Activated CD4-positive, alpha-beta T cell treated with anti-CD3 and anti-CD28 coated beads, Interleukin-2, amount 10 ng/mL, durations not matched to agents 7 days and 5 days (primary cell): Measurements from ENCODE around the gene FGF1. TPM values are rescaled to one million over a fixed set of nuclear protein-coding genes. Genes with fewer than 3 reads are reported as not detected.

ENCODE experiments used
- CTCF ChIA-PET: fragments of 350-600 bp; sonication (Branson Sonifier 250); formaldehyde crosslinking; loops from one replicate; lab custom pipeline; 2021; ENCODE audit warnings: antibody characterized with exemption; lab: Charles Lee
- POLR2A ChIA-PET: fragments of 350-600 bp; sonication (Branson Sonifier 250); formaldehyde crosslinking; loops from one replicate; lab custom pipeline; 2021; ENCODE audit warnings: antibody characterized with exemption; lab: Charles Lee
- DNase-seq: peaks from one replicate; pipeline ENCODE4 v3.0.0-alpha.2; 2020
- H3K27ac Mint-ChIP-seq: one replicate; pipeline ENCODE4 v1.8.0; 2021; ENCODE audit warnings: mild to moderate bottlenecking, moderate library complexity, mixed read lengths
- H3K27me3 Mint-ChIP-seq: one replicate; pipeline ENCODE4 v1.8.0; 2021; ENCODE audit warnings: mixed read lengths
- H3K36me3 Mint-ChIP-seq: one replicate; pipeline ENCODE4 v1.8.0; 2021; ENCODE audit warnings: low read depth, mixed read lengths
- H3K4me1 Mint-ChIP-seq: one replicate; pipeline ENCODE4 v1.8.0; 2021; ENCODE audit warnings: mixed read lengths
- H3K4me3 Mint-ChIP-seq: one replicate; pipeline ENCODE4 v1.8.0; 2021; ENCODE audit warnings: mild to moderate bottlenecking, moderate library complexity, mixed read lengths
- H3K9me3 Mint-ChIP-seq: one replicate; pipeline ENCODE4 v1.8.0; 2021; ENCODE audit warnings: mixed read lengths
- total RNA-seq, 2 experiments: library from RNA; stranded (reverse); gene quantifications; one replicate each; pipeline ENCODE4 v1.2.3, GENCODE V29; 2021

Gene FGF1
- total RNA-seq, 2 experiments from 2014 or later: not detected

GRCh38 chr5:142627383-142628217, 58.3 kb downstream of the FGF1 start:
- ChIA-PET POLR2A (no interaction called here), CTCF (no interaction called here)
- peaks cover 4% of the 10 kb centered on the region for H3K27me3 Mint-ChIP-seq
- no peak overlapping the region for H3K4me3 Mint-ChIP-seq
- DNase-seq: no peak
- H3K4me1 Mint-ChIP-seq: no peaks in the 10 kb centered on the region
- no peak overlapping the region for H3K27ac Mint-ChIP-seq
- H3K9me3 Mint-ChIP-seq: no peaks in the 10 kb centered on the region
- H3K36me3 Mint-ChIP-seq: no peaks in the 10 kb centered on the region

GRCh38 chr5:142626786-142627185, 59.1 kb downstream of the FGF1 start:
- ChIA-PET POLR2A (no interaction called here), CTCF (interaction anchor here (1.0 to 1.1 kb wide), 2 partner anchors 12 to 86 kb away, joined by 3 to 4 read pairs; no protein-coding TSS in a partner anchor)
- Mint-ChIP-seq H3K4me3 (no peak overlapping the region), H3K36me3 (no peaks in the 10 kb centered on the region), H3K9me3 (no peaks in the 10 kb centered on the region), H3K27ac (no peak overlapping the region), H3K27me3 (peaks cover 4% of the 10 kb centered on the region), H3K4me1 (no peaks in the 10 kb centered on the region)
- no peak for DNase-seq

- Mint-ChIP-seq H3K4me1 (no peaks in the 10 kb centered on the region), H3K36me3 (no peaks in the 10 kb centered on the region)
Measured at GRCh38 chr5:142626099-142626498, 59.8 kb downstream of the FGF1 start.

GRCh38 chr5:142621227-142621626, 64.7 kb downstream of the FGF1 start:
- CTCF ChIA-PET: interaction anchor here (0.5 kb wide), 1 partner anchor 202 kb away, joined by 3 read pairs; no protein-coding TSS in a partner anchor
- Mint-ChIP-seq H3K36me3 (no peaks in the 10 kb centered on the region), H3K27ac (no peak overlapping the region), H3K4me1 (peaks cover 11% of the 10 kb centered on the region), H3K4me3 (no peak overlapping the region), H3K27me3 (peaks cover 7% of the 10 kb centered on the region), H3K9me3 (no peaks in the 10 kb centered on the region)
- DNase-seq: no peak
- POLR2A ChIA-PET: no interaction called here

More at GRCh38 chr5:142626099-142626498, 59.8 kb downstream of the FGF1 start:
- no peaks in the 10 kb centered on the region for H3K9me3 Mint-ChIP-seq
- POLR2A ChIA-PET: no interaction called here
- H3K27ac Mint-ChIP-seq: no peak overlapping the region
- peaks cover 7% of the 10 kb centered on the region for H3K27me3 Mint-ChIP-seq
- CTCF ChIA-PET: interaction anchor here (1.0 to 1.1 kb wide), 2 partner anchors 11 to 87 kb away, joined by 3 to 4 read pairs; no protein-coding TSS in a partner anchor
- no peak overlapping the region for H3K4me3 Mint-ChIP-seq
- no peak for DNase-seq

- ChIA-PET POLR2A (no interaction called here), CTCF (no interaction called here)
- Mint-ChIP-seq H3K27ac (no peak overlapping the region), H3K4me1 (peaks cover 11% of the 10 kb centered on the region), H3K9me3 (no peaks in the 10 kb centered on the region), H3K36me3 (no peaks in the 10 kb centered on the region), H3K4me3 (no peak overlapping the region), H3K27me3 (peaks cover 3% of the 10 kb centered on the region)
- DNase-seq: no peak
Measured at GRCh38 chr5:142619815-142620214, 66.1 kb downstream of the FGF1 start.

GRCh38 chr5:142618130-142618523, 67.8 kb downstream of the FGF1 start:
- ChIA-PET POLR2A (no interaction called here), CTCF (interaction anchor here (1.6 kb wide), 1 partner anchor 95 kb away, joined by 4 read pairs; no protein-coding TSS in a partner anchor)
- Mint-ChIP-seq H3K9me3 (no peaks in the 10 kb centered on the region), H3K36me3 (no peaks in the 10 kb centered on the region), H3K4me1 (peaks cover 11% of the 10 kb centered on the region), H3K27me3 (peaks cover 3% of the 10 kb centered on the region), H3K4me3 (no peak overlapping the region), H3K27ac (no peak overlapping the region)
- peak; percentile 12 for DNase-seq

DNA sequence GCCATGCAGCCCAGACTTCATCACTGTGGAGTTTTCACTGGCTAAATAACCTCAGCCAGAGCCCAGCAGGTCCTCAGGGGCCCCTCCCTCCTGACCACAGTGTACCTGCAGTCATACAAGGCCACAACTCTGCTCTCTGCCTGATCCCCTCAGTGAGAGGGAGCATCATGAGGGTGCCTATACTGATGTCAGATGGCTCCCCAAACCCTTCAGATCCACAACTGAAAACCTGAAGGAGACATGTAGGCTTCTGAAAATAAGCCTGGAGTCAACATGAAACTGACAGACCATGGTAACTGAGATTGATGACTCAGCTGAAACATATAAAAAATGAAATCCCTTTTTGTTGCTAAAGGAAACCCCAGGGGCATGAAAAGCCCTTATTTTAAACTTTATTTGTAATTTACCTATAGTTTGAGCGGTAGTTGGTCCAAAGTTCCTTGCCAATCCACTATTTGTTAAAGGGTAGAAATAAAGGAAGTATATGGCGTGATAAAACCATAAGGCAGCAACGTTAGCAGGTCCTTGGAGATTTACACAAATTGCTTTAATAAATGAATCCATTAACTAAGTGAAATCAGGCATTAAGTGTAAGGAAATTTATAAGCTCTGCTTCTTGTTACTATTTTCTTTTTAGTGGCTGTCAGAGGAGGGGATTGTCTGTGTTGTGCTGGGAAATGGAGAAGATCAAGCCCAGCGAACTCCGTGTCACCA, 68.3 kb downstream of the FGF1 start:
- ChIA-PET POLR2A (no interaction called here), CTCF (interaction anchor here (1.6 kb wide), 1 partner anchor 96 kb away, joined by 4 read pairs; no protein-coding TSS in a partner anchor)
- Mint-ChIP-seq H3K36me3 (no peaks in the 10 kb centered on the region), H3K4me3 (no peak overlapping the region), H3K9me3 (no peaks in the 10 kb centered on the region), H3K27ac (no peak overlapping the region), H3K27me3 (peaks cover 5% of the 10 kb centered on the region), H3K4me1 (peaks cover 11% of the 10 kb centered on the region)
- DNase-seq: no peak

- POLR2A ChIA-PET: no interaction called here
Measured at GRCh38 chr5:142615948-142616347, 69.9 kb downstream of the FGF1 start.

DNA sequence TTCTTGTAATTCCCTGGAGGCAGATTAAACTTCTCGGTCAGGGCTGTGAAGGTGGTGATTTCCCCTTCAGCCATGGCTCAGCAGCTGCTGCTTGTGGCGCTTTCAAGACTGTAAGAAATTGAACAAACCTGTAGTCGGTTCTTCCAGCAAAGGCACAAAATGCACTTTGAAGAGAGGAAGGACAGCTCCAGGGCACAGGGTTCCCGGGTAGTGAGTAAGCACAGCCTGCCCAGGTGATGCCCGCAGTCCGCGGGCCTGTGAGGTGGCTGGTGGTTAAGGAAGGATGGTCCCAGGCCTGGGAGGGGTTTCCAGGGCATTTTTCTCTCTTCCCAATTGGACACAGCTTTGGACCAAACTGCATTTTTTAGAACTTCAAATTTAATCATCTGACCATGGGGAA, 71.8 kb downstream of the FGF1 start:
- Mint-ChIP-seq H3K36me3 (no peaks in the 10 kb centered on the region), H3K4me3 (no peak overlapping the region), H3K9me3 (no peaks in the 10 kb centered on the region), H3K27me3 (peaks cover 14% of the 10 kb centered on the region), H3K4me1 (peaks cover 12% of the 10 kb centered on the region), H3K27ac (no peak overlapping the region)
- no peak for DNase-seq
- ChIA-PET POLR2A (interaction anchor here (0.6 kb wide), 1 partner anchor 265 kb away, joined by 3 read pairs; no protein-coding TSS in a partner anchor), CTCF (no interaction called here)

More at GRCh38 chr5:142615948-142616347, 69.9 kb downstream of the FGF1 start:
- H3K9me3 Mint-ChIP-seq: no peaks in the 10 kb centered on the region
- no peak for DNase-seq
- H3K4me3 Mint-ChIP-seq: no peak overlapping the region
- H3K27ac Mint-ChIP-seq: no peak overlapping the region
- peaks cover 12% of the 10 kb centered on the region for H3K27me3 Mint-ChIP-seq
- no peaks in the 10 kb centered on the region for H3K36me3 Mint-ChIP-seq
- CTCF ChIA-PET: interaction anchor here (0.5 to 0.6 kb wide), 2 partner anchors 11 to 175 kb away, joined by 3 to 4 read pairs; no protein-coding TSS in a partner anchor
- peaks cover 11% of the 10 kb centered on the region for H3K4me1 Mint-ChIP-seq

DNA sequence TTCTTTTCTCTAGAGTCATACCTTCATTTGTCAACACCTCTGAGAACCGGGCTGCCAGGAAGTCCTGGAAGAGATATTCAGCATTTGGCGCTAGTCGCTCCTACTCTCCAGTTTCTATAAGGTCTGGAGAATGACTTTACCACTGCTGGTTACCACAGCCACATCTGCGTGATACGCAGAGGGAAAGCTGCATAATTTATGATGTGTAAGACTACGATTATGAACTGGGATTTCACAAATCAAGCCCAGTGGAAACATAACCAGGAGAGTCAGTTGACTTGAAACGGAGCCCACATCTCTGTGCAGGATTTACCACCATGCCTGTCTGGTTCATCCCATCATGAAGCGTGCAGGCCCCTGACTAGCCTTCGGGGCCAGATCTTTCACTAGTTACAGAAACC, 72.6 kb downstream of the FGF1 start:
- CTCF ChIA-PET: no interaction called here
- no peak for DNase-seq
- peaks cover 14% of the 10 kb centered on the region for H3K27me3 Mint-ChIP-seq
- H3K27ac Mint-ChIP-seq: no peak overlapping the region
- no peaks in the 10 kb centered on the region for H3K9me3 Mint-ChIP-seq
- POLR2A ChIA-PET: no interaction called here
- no peaks in the 10 kb centered on the region for H3K36me3 Mint-ChIP-seq
- peaks cover 10% of the 10 kb centered on the region for H3K4me1 Mint-ChIP-seq
- no peak overlapping the region for H3K4me3 Mint-ChIP-seq

GRCh38 chr5:142612494-142613270, 73.2 kb downstream of the FGF1 start:
- Mint-ChIP-seq H3K27me3 (peaks cover 14% of the 10 kb centered on the region), H3K27ac (no peak overlapping the region), H3K9me3 (no peaks in the 10 kb centered on the region), H3K36me3 (no peaks in the 10 kb centered on the region), H3K4me3 (no peak overlapping the region), H3K4me1 (peaks cover 4% of the 10 kb centered on the region)
- CTCF ChIA-PET: interaction anchor here (0.7 kb wide), 1 partner anchor 102 kb away, joined by 3 read pairs; no protein-coding TSS in a partner anchor
- POLR2A ChIA-PET: no interaction called here
- DNase-seq: no peak

GRCh38 chr5:142611154-142611553, 74.7 kb downstream of the FGF1 start:
- POLR2A ChIA-PET: no interaction called here
- CTCF ChIA-PET: interaction anchor here (1.3 to 1.5 kb wide), 2 partner anchors 9 to 62 kb away, joined by 4 to 5 read pairs; no protein-coding TSS in a partner anchor
- no peaks in the 10 kb centered on the region for H3K36me3 Mint-ChIP-seq
- no peak overlapping the region for H3K27ac Mint-ChIP-seq
- H3K9me3 Mint-ChIP-seq: no peaks in the 10 kb centered on the region
- H3K4me3 Mint-ChIP-seq: no peak overlapping the region
- peak; percentile 78 for DNase-seq
- H3K27me3 Mint-ChIP-seq: peaks cover 14% of the 10 kb centered on the region
- peaks cover 1% of the 10 kb centered on the region for H3K4me1 Mint-ChIP-seq
